ENCODE results near the gene KRTAP4-11. TPM values are rescaled to one million over a fixed set of nuclear protein-coding genes. Genes with fewer than 3 reads are reported as not detected.
"Not testable (repeated sequence)": the region's sequence is repeated elsewhere in the genome, so short reads cannot be mapped to it uniquely, and the experiment has no call there.

The KRTAP4-11 gene
- total RNA-seq, 1 experiment from 2014 or later, result not detected

- H3K9ac ChIP-seq (ENCODE audit: low read length); H3K36me3 ChIP-seq (ENCODE audit: control insufficient read depth in 1 of 2, insufficient read depth in 2 of 2, low read length in 2 of 2); H3K27me3 ChIP-seq (ENCODE audit: insufficient read depth, low read length); POLR2A ChIA-PET; H3K79me2 ChIP-seq (ENCODE audit: insufficient read depth, low read length); H3K4me3 ChIP-seq (replicated peaks in 1 of 2; ENCODE audit: low read depth in 1 of 2, low read length in 2 of 2); H3K9me2 ChIP-seq (ENCODE audit: insufficient read depth); H3K27ac ChIP-seq (ENCODE audit: low read depth, low read length); DNase-seq (ENCODE audit: low read depth, low spot score); H2AFZ ChIP-seq (ENCODE audit: low read depth, low read length, poor library complexity, severe bottlenecking); H3K9me3 ChIP-seq (ENCODE audit: control insufficient read depth in 1 of 2, insufficient read depth in 1 of 2, low read depth in 1 of 2, low read length in 2 of 2); H3K4me2 ChIP-seq (ENCODE audit: low read length); H4K20me1 ChIP-seq (ENCODE audit: insufficient read depth); intact Hi-C loops (cut with micrococcal nuclease); ATAC-seq; RAD21 ChIA-PET (ENCODE audit: low non-redundant PET in 1 of 2, low total read pairs in 2 of 2, uncharacterized antibody in 2 of 2, unreplicated experiment in 2 of 2); CTCF ChIA-PET; BruUV-seq (replicated peaks): not testable (repeated sequence)
- 0 out of 2 replicates have a peak, but pooled peaks have one; percentile 27 for TF ChIP-seq MAX (IDR thresholded peaks at IDR 0.05)
- peaks cover 9 to 39% of the 10 kb centered on the region in 2 experiments for H3K4me1 ChIP-seq (ENCODE audit: control insufficient read depth in 1 of 2, insufficient read depth in 2 of 2, low read length in 2 of 2)
These were observed 18.3 kb downstream of the KRTAP4-11 start for GRCh38 chr17:41099682-41100480.

GRCh38 chr17:41098481-41098880, 19.7 kb downstream of the KRTAP4-11 start:
- intact Hi-C loops (cut with micrococcal nuclease), result no loop called here
- peaks cover 0 to 4% of the 10 kb centered on the region in 2 experiments; a peak in 1 of 4 replicates for H3K36me3 ChIP-seq (ENCODE audit: control insufficient read depth in 1 of 2, insufficient read depth in 2 of 2, low read length in 2 of 2)
- no peak for DNase-seq (ENCODE audit: low read depth, low spot score)
- no peaks in the 10 kb centered on the region for H3K79me2 ChIP-seq (ENCODE audit: insufficient read depth, low read length)
- ATAC-seq, result no peak
- ChIA-PET POLR2A (no interaction called here), RAD21 (ENCODE audit: low non-redundant PET in 1 of 2, low total read pairs in 2 of 2, uncharacterized antibody in 2 of 2, unreplicated experiment in 2 of 2) (interaction anchor here in 1 of 2 experiments (0.6 kb wide), 1 partner anchor 11 kb away, joined by 3 read pairs; no protein-coding TSS in a partner anchor), CTCF (no interaction called here)
- BruUV-seq (replicated peaks), result no TSS peak
- peaks cover 0 to 27% of the 10 kb centered on the region in 2 experiments; a peak in 3 of 4 replicates for H3K4me1 ChIP-seq (ENCODE audit: control insufficient read depth in 1 of 2, insufficient read depth in 2 of 2, low read length in 2 of 2)
- no peaks in the 10 kb centered on the region for H3K27me3 ChIP-seq (ENCODE audit: insufficient read depth, low read length)
- H2AFZ ChIP-seq (ENCODE audit: low read depth, low read length, poor library complexity, severe bottlenecking), result no peak overlapping the region
- H4K20me1 ChIP-seq (ENCODE audit: insufficient read depth), result no peaks in the 10 kb centered on the region
- no peak overlapping the region for H3K27ac ChIP-seq (ENCODE audit: low read depth, low read length)
- H3K4me2 ChIP-seq (ENCODE audit: low read length), result no peak overlapping the region
- no peak overlapping the region for H3K9ac ChIP-seq (ENCODE audit: low read length)
- H3K4me3 ChIP-seq (replicated peaks in 1 of 2; ENCODE audit: low read depth in 1 of 2, low read length in 2 of 2), result no peak overlapping the region
- no peaks in the 10 kb centered on the region for H3K9me2 ChIP-seq (ENCODE audit: insufficient read depth)
- peaks cover 0 to 5% of the 10 kb centered on the region in 2 experiments; a peak in 1 of 4 replicates for H3K9me3 ChIP-seq (ENCODE audit: control insufficient read depth in 1 of 2, insufficient read depth in 1 of 2, low read depth in 1 of 2, low read length in 2 of 2)
- TF ChIP-seq ZNF274 (IDR thresholded peaks at IDR 0.05; ENCODE audit: low read depth, low read length) (no peak), CEBPB (IDR thresholded peaks at IDR 0.05; ENCODE audit: low read depth) (no peak), POLR2AphosphoS5 (IDR thresholded peaks at IDR 0.05; ENCODE audit: low read depth, low read length) (no peak), REST (IDR thresholded peaks at IDR 0.05; ENCODE audit: low read depth) (no peak), MAX (IDR thresholded peaks at IDR 0.05) (no peak), ZFX (IDR thresholded peaks at IDR 0.05) (no peak), POLR2A (IDR thresholded peaks at IDR 0.05; ENCODE audit: borderline replicate concordance, extremely low read depth, insufficient read depth, insufficient read length) (no peak), SP1 (IDR thresholded peaks at IDR 0.05; ENCODE audit: low read depth) (no peak), ELF1 (IDR thresholded peaks at IDR 0.05; ENCODE audit: borderline replicate concordance, low read depth) (no peak), TCF7L2 (IDR thresholded peaks at IDR 0.05; ENCODE audit: borderline replicate concordance, extremely low read depth, insufficient read depth, insufficient read length) (no peak), CTCF (IDR thresholded peaks at IDR 0.05 in 2 of 3, conservative IDR thresholded peaks at IDR 0.05 in 1 of 3; ENCODE audit: borderline replicate concordance in 1 of 3, insufficient read depth in 1 of 3, low read depth in 2 of 3, low read length in 2 of 3) (no peak), JUND (IDR thresholded peaks at IDR 0.05) (no peak)
